ENCODE results near the gene CYLD.
A peak's percentile ranks its signal among the peaks of the same experiment; 100 is the strongest.

CYLD gene

GRCh38 chr16:50696575-50697420 lies 45.1 kb upstream of the CYLD start:
- in situ Hi-C loops (cut with HindIII; ENCODE audit: low sequenced_read_pairs): no loop called here
- DNase-seq (ENCODE audit: low read depth): no peak
- TF ChIP-seq CTCF (IDR thresholded peaks at IDR 0.05; ENCODE audit: low read depth, low read length, missing control alignments): no peak
- no peak overlapping the region for H3K4me3 ChIP-seq (ENCODE audit: low read depth, low read length)

- H3K4me3 ChIP-seq (ENCODE audit: low read depth, low read length): no peak overlapping the region
- TF ChIP-seq CTCF (IDR thresholded peaks at IDR 0.05; ENCODE audit: low read depth, low read length, missing control alignments): no peak
- in situ Hi-C loops (cut with HindIII; ENCODE audit: low sequenced_read_pairs): no loop called here
Measured at GRCh38 chr16:50697421-50697715, 44.5 kb upstream of the CYLD start.

GRCh38 chr16:50697881-50698767 lies 43.8 kb upstream of the CYLD start:
- TF ChIP-seq CTCF (IDR thresholded peaks at IDR 0.05; ENCODE audit: low read depth, low read length, missing control alignments): no peak
- DNase-seq (ENCODE audit: low read depth): peak; percentile 18
- in situ Hi-C loops (cut with HindIII; ENCODE audit: low sequenced_read_pairs): no loop called here
- no peak overlapping the region for H3K4me3 ChIP-seq (ENCODE audit: low read depth, low read length)

More at GRCh38 chr16:50697421-50697715, 44.5 kb upstream of the CYLD start:
- DNase-seq (ENCODE audit: low read depth): no peak

DNA sequence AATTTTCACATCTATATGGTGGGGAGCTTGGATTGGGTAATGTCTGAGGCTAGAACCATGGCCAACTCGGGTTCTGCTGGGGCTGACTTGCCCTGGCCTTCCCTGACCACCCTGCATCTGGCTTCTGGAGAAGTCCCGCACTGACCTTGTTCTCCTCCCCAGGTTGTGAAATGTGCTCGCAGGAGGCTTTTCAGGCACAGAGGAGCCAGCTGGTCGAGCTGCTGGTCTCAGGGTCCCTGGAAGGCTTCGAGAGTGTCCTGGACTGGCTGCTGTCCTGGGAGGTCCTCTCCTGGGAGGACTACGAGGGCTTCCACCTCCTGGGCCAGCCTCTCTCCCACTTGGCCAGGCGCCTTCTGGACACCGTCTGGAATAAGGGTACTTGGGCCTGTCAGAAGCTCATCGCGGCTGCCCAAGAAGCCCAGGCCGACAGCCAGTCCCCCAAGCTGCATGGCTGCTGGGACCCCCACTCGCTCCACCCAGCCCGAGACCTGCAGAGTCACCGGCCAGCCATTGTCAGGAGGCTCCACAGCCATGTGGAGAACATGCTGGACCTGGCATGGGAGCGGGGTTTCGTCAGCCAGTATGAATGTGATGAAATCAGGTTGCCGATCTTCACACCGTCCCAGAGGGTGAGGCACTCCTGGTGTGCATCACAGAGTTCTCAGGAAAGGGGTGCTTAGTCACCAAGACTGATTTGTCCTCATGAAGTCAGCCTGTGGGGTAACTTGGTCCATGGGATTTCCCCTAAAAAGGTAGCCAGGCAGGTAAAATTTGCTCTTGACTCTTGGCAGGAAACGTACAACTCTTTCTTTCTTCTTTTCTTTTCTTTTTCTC lies 42.3 kb upstream of the CYLD start:
- no peak for TF ChIP-seq CTCF (IDR thresholded peaks at IDR 0.05; ENCODE audit: low read depth, low read length, missing control alignments)
- DNase-seq (ENCODE audit: low read depth): no peak
- no peak overlapping the region for H3K4me3 ChIP-seq (ENCODE audit: low read depth, low read length)
- in situ Hi-C loops (cut with HindIII; ENCODE audit: low sequenced_read_pairs): no loop called here

DNA sequence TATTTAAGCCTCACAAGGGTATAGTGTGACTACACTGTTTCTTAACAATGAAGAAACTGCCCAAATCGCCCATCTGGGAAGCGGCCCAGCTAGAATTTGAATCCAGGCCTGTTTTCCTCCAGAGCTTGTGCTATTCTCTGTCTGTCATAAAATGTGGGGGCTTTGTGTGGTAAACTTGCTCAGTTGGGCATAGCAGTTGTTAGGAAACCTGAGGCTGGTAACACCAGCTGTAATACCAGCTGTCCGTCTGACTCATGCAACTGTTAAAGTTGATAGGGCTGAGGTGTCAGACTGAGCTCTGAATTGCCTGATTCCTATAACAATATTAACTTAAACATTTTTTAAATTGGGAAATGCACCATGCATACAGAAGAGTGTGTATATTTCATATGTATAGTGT lies 39.2 kb upstream of the CYLD start:
- no peak for TF ChIP-seq CTCF (IDR thresholded peaks at IDR 0.05; ENCODE audit: low read depth, low read length, missing control alignments)
- H3K4me3 ChIP-seq (ENCODE audit: low read depth, low read length): no peak overlapping the region
- in situ Hi-C loops (cut with HindIII; ENCODE audit: low sequenced_read_pairs): no loop called here
- DNase-seq (ENCODE audit: low read depth): no peak

- no peak for DNase-seq (ENCODE audit: low read depth)
- in situ Hi-C loops (cut with HindIII; ENCODE audit: low sequenced_read_pairs): no loop called here
- H3K4me3 ChIP-seq (ENCODE audit: low read depth, low read length): no peak overlapping the region
- no peak for TF ChIP-seq CTCF (IDR thresholded peaks at IDR 0.05; ENCODE audit: low read depth, low read length, missing control alignments)
Measured at GRCh38 chr16:50704245-50704644, 37.6 kb upstream of the CYLD start.

Measured in astrocyte of the cerebellum (primary cell).